Measurements from ENCODE around the gene RNF40. TPM values are rescaled to one million over a fixed set of nuclear protein-coding genes. Genes with fewer than 3 reads are reported as not detected.

Gene RNF40
- total RNA-seq, 4 donors from 2014 or later, result 55.3 to 105 (median 77.8) TPM

Small RNA genes lying within 50 kb of the gene (small RNA-seq; reads per million reads assigned to genes)
- gene RF00017, result 0 reads per million in 4 donors

Other genes starting within 250 kb of the RNF40 start
- gene ZNF768, start 235.8 kb upstream of the RNF40 start, total RNA-seq, result 100 to 1,000 TPM in 1 of 4 donors, 10 to 100 TPM in 3; 54.7 to 116 (median 74.9) TPM
- gene ZNF747, start 227.5 kb upstream of the RNF40 start, total RNA-seq, result 10 to 100 TPM; 16.0 to 25.7 (median 16.8) TPM
- 10 to 100 TPM; 17.9 to 48.0 (median 23.2) TPM for gene ZNF764, start 203.9 kb upstream of the RNF40 start, total RNA-seq
- gene ZNF688, start 190.6 kb upstream of the RNF40 start, total RNA-seq, result 10 to 100 TPM; 22.9 to 64.3 (median 43.5) TPM
- 100 to 1,000 TPM in 1 of 4 donors, 10 to 100 TPM in 3; 17.2 to 131 (median 20.5) TPM for gene ZNF785, start 176.6 kb upstream of the RNF40 start, total RNA-seq
- 10 to 100 TPM in 1 of 4 donors, 1 to 10 TPM in 3; 3.4 to 77.1 (median 8.1) TPM for gene ZNF689, start 151.9 kb upstream of the RNF40 start, total RNA-seq
- 100 to 1,000 TPM in 2 of 4 donors, 10 to 100 TPM in 2; 42.9 to 154 (median 85.5) TPM for gene PRR14, start 111.4 kb upstream of the RNF40 start, total RNA-seq
- gene FBRS, start 103.9 kb upstream of the RNF40 start, total RNA-seq, result 100 to 1,000 TPM in 1 of 4 donors, 10 to 100 TPM in 3; 54.6 to 114 (median 73.1) TPM
- 100 to 1,000 TPM in 1 of 4 donors, 10 to 100 TPM in 3; 43.8 to 135 (median 71.3) TPM for gene SRCAP, start 63.2 kb upstream of the RNF40 start, total RNA-seq
- 100 to 1,000 TPM in 1 of 4 donors, 10 to 100 TPM in 3; 41.1 to 152 (median 66.4) TPM for gene PHKG2, start 13.9 kb upstream of the RNF40 start, total RNA-seq
- 10 to 100 TPM in 1 of 4 donors, 1 to 10 TPM in 3; 3.3 to 15.5 (median 6.0) TPM for gene CFAP119, start 260 bp upstream of the RNF40 start, total RNA-seq
- 10 to 100 TPM; 13.5 to 29.9 (median 16.4) TPM for gene ZNF629, start 24.9 kb downstream of the RNF40 start, total RNA-seq
- 10 to 100 TPM; 13.8 to 57.3 (median 24.0) TPM for gene BCL7C, start 131.8 kb downstream of the RNF40 start, total RNA-seq
- gene CTF1, start 134.3 kb downstream of the RNF40 start, total RNA-seq, result under 1 TPM in 2 of 4 donors, not detected in 2; 0.82 to 0.95 TPM
- gene FBXL19, start 161.2 kb downstream of the RNF40 start, total RNA-seq, result 10 to 100 TPM; 19.3 to 45.3 (median 20.3) TPM
- gene ORAI3, start 186.7 kb downstream of the RNF40 start, total RNA-seq, result 10 to 100 TPM; 24.8 to 45.6 (median 31.3) TPM
- gene SETD1A, start 195.4 kb downstream of the RNF40 start, total RNA-seq, result 10 to 100 TPM in 3 of 4 donors, 1 to 10 TPM in 1; 5.3 to 37.0 (median 10.8) TPM
- 10 to 100 TPM in 3 of 4 donors, 1 to 10 TPM in 1; 7.0 to 31.8 (median 29.6) TPM for gene HSD3B7, start 222.9 kb downstream of the RNF40 start, total RNA-seq
- 1 to 10 TPM in 1 of 4 donors, under 1 TPM in 1, not detected in 2; 0.41 to 1.3 TPM for gene STX1B, start 248.3 kb downstream of the RNF40 start, total RNA-seq

Data from transverse colon (tissue), 4 donors.